LNCAP (cell line): Measurements from ENCODE around the gene KRTAP12-3.

Source experiments
- TF ChIP-seq, protein P1 (sequence below): fragments of 450-650 bp; IDR thresholded peaks from 2 replicates; pipeline ENCODE4 v1.5.1; 2017; ENCODE audit warnings: mild to moderate bottlenecking

The KRTAP12-3 gene

DNA sequence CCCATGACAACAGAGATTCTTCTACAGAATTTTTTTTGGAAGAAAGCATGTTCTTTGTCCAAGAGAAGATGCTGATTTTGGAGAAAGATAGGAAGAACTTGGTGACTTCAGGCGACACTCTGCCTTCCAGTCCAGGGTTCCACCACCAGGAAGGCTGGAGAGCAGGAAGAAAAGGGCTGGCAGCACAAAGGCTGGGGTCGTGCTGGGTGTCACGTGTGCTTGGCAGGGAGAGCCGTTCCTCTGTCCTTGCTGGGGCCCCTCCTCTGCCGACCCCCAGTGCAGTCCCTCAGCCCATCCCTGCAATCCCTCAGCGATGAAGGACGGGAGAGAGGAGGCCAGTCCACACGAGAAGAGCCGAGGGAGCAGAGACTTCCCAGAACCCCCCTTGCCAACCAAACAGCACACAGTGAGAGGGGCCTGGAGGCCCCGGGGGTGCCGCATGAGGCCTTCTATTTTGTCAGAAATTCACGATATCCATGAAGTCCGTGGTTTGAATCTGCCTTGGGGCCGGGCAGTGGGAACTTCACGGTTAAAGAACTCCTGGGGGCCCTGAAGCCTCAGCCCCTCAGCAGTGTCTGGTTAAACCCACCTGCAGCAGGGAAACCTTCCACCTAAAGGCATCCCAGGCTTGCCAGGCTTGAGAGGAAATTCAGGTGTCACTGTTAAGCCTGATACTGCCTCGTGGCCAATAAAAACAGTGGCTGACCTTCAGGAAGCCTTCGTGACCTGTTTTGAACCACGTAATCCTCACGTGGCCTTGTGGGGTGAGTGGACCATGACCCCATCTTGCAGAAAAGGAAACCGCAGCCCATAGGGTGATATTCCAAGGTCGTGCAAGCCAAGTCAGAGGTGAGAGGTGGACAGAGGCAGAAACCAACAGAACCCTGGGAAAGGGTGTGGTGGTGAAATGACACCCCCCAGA lies 42.6 kb downstream of the KRTAP12-3 start:
- TF ChIP-seq, protein P1, sequence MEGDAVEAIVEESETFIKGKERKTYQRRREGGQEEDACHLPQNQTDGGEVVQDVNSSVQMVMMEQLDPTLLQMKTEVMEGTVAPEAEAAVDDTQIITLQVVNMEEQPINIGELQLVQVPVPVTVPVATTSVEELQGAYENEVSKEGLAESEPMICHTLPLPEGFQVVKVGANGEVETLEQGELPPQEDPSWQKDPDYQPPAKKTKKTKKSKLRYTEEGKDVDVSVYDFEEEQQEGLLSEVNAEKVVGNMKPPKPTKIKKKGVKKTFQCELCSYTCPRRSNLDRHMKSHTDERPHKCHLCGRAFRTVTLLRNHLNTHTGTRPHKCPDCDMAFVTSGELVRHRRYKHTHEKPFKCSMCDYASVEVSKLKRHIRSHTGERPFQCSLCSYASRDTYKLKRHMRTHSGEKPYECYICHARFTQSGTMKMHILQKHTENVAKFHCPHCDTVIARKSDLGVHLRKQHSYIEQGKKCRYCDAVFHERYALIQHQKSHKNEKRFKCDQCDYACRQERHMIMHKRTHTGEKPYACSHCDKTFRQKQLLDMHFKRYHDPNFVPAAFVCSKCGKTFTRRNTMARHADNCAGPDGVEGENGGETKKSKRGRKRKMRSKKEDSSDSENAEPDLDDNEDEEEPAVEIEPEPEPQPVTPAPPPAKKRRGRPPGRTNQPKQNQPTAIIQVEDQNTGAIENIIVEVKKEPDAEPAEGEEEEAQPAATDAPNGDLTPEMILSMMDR: no peak

DNA sequence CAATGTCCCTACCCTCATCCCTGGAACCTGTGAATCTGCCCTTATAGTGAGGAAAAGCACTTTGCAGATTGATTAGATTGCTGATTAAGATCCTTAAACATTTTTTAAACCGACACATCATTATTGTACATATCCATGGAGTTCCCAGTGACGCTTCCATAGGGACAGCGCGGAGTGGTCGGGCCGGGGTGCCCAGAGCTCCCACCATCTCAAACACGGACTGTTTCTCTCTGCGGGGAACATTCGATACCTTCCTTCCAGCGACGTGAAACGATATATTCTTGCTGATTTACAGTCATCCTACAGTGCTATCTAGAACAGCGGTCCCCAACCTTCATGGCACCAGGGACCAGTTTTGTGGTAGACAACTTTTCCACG lies 43.3 kb downstream of the KRTAP12-3 start:
- TF ChIP-seq, protein P1: no peak

DNA sequence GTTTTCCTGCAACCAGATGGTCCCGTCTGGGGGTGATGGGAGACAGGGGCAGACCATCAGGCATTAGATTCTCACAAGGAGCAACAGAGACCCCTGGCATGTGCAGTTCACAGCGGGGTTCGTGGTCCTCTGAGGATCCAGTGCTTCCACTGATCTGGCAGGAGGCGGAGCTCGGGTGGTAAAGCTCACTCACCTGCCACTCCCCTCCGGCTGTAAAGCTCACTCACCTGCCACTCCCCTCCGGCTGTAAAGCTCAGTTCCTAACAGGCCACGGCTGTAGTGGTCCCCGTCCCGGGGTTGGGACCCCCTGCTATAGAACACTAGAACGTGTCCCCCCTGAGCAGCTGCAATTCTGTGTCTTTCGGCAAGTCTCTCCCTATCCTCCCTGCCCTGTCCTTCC lies 43.8 kb downstream of the KRTAP12-3 start:
- TF ChIP-seq, protein P1: no peak

DNA sequence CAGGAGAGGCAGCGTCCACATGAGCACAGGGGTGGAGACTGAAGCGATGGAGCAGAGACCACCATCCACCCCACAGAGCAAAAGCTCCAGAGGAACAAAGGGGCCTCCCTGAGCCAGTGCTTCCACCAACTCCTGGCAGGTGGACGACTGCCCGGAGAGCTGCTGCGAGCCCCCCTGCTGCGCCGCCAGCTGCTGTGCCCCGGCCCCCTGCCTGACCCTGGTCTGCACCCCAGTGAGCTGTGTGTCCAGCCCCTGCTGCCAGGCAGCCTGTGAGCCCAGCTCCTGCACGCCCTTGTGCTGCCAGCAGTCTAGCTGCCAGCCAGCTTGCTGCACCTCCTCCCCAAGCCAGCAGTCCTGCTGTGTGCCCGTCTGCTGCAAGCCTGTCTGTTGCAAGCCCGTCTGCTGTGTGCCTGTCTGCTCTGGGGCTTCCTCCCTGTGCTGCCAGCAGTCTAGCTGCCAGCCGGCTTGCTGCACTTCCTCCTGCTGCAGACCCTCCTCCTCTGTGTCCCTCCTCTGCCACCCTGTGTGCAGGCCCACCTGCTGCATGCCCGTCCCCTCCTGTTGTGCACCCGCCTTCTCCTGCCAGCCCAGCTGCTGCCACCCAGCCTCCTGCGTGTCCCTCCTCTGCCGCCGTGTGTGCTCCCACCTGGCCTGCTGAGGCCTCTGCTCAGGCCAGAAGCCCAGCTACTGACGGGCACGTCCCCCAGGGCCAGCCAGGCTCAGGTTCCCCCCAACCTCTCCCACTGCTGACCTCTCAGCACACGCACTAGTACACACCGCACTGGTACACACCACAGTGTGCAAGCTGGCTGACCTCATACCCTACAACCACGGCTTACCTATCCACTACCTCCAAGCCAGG lies 44.6 kb downstream of the KRTAP12-3 start:
- TF ChIP-seq, protein P1: no peak

DNA sequence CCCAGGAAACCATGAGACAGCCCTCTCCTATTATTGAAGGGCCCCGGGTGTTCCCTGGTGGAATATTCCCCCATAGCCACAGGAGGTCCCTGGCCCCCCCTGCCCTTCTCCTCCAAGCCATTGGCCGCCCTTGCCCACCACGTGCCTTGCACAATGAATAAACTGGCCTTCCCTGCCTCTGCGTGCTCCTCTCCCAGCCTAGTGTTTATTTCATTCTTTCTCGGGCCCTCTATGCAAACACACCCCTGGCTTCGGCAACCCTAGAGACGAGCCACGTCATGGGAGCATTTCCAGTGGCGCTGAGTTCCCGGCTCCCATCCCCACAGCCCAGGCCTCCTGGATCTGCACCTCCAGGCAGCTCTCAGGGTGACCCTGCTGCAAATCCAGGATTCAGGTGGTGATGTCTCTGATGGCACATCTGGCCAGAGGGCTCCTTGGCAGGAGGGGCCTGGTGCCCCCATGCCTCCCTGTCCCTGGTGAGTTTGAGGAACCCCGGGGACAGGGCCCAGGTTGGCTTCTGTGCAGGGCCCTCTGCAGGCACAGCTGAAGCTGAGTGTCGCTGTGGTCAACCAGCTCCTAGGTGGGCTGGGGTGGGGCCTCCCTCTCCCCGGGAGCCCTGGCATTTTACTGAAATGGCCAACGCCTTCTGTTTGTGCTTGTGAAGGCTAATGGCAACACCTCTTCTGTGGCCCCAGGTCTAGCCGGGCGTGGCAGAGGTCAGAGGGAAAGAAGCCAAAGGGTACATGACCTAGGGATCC lies 45.4 kb downstream of the KRTAP12-3 start:
- TF ChIP-seq, protein P1: no peak

DNA sequence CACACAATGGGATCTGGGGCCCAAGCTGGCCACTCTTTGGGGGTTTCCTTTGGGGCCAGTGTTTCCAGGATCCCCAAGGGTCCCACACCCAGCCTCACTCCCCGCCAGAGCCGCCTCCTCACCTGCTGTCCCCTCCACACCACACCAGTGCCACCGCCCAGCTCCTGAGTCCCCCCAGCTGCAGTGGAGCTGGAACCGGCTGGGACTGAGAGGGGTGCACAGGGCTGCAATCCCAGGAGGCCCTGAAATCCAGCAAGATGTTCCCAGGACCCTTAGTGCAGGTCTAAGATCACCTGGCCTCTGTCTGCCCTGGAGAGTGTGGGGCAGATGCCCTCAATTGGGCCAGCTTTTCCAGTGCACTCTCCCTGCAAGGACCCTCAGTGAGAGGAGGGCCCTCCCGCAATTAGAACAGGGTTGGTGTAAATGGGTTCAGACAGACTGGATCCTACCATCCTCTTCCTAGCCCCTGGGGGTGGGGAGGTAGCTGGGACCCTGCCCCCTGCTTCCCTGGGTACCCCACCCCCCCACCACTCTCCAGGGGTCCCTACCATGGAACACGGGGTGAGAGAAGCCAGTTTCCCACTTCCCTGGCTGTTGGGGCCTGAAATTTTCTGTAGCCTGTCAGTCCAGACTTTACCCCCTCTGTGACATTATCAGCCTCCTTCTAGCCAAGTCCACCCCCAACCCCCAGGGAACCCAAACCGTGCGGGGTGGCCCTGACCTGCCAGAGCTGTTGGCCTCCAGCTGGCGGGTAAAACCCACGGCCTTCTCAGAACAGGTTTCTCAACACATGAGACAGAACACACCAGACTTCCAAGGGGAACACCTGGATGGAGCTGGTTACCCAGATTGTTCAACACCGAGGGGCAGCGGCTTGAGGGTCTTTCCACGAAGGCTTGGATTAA lies 46.3 kb downstream of the KRTAP12-3 start:
- TF ChIP-seq, protein P1: no peak
